ENCODE data around the gene TNIK.

DNA sequence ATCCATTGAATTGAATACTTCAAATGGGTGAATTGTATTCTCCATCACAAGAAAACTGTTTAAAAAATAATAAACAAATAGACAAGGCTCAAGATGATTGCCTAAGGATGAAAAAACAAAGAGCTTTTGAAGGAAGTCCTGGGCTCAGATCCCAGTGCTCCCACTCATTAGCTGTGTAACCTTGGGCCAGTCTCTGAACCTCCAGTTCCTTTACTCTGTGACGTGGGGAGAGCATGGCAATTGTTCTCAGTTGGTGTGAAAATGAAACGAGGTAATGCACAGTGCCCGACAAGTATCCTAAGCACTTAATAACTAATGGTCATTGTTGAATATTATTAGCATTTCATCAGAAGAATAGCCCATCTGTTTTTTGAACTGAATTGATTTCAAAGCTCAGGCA is 40.7 kb downstream of the TNIK start:
- TF ChIP-seq YY1 (IDR thresholded peaks at IDR 0.05; ENCODE audit: insufficient read depth, insufficient read length) (no peak), ZNF274 (IDR thresholded peaks at IDR 0.05; ENCODE audit: low read depth, low read length) (no peak), SUZ12 (IDR thresholded peaks at IDR 0.05; ENCODE audit: extremely low read depth, insufficient read depth, insufficient read length) (no peak)
